ENCODE results near the gene IL17F.
A peak's percentile ranks its signal among the peaks of the same experiment; 100 is the strongest.

IL17F gene

DNA sequence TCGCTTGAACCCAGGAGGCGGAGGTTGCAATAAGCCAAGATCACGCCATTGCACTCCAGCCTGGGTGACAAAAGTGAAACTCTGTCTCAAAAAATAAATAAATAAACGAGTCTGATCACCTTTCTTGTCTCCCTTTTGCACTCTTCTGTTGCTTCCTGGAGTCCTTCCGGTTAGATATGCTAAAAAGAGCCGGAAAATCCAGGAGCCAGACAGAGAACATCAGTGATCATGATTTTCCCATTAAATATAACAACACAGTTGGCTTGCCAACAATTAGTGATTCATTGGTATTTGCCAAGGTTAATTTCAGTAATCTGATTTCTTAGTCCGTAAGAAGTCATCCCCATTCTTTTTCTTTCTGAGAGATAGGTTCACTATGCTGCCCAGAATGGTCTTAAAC lies 43.9 kb upstream of the IL17F start (continued):
- TF ChIP-seq ZNF70 (CRISPR knock-in tag; IDR thresholded peaks at IDR 0.05) = no peak
- TF ChIP-seq ZNF565 (CRISPR knock-in tag; conservative IDR thresholded peaks at IDR 0.05; ENCODE audit: low read depth) = no peak
- TF ChIP-seq ZFP30 (CRISPR knock-in tag; IDR thresholded peaks at IDR 0.05) = no peak
- no peak for TF ChIP-seq PPARA (CRISPR knock-in tag; IDR thresholded peaks at IDR 0.05; ENCODE audit: borderline replicate concordance)
- TF ChIP-seq CSDC2 (CRISPR knock-in tag; IDR thresholded peaks at IDR 0.05) = no peak
- no peak for TF ChIP-seq GLIS3 (CRISPR knock-in tag; IDR thresholded peaks at IDR 0.05)

DNA sequence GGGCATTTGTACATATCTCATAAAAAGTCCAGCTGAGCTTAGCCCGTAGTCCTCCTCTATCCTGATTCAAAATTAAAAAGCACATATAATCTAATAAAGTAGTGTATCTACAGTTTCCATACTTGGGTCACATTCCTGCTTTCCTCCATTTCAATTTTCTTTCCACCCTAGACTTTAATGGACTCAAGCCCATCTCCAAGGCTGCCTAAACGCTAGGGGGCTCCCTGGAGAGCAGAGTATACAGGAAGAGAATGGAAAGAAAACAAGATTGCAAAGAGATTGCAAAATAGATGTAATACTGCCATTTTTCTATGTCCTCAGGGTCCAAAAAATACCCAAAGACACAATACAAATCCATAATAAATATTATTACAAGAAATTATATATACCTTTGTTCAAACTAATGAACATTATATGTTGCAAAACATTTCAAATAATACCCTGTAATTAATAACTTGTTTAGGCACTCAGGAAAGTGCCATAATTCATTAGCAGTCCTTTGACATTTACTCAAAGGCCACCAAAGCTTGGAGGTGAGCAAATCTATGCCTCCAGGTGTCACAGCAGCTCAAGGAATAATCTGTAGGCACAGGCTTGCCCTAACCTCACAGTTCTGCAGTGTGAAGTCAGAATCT lies 42.6 kb upstream of the IL17F start:
- ATAC-seq = peak; percentile 10; the same call in 1 of the 3 replicates
- no peak for TF ChIP-seq OSR1 (CRISPR knock-in tag; IDR thresholded peaks at IDR 0.05)

DNA sequence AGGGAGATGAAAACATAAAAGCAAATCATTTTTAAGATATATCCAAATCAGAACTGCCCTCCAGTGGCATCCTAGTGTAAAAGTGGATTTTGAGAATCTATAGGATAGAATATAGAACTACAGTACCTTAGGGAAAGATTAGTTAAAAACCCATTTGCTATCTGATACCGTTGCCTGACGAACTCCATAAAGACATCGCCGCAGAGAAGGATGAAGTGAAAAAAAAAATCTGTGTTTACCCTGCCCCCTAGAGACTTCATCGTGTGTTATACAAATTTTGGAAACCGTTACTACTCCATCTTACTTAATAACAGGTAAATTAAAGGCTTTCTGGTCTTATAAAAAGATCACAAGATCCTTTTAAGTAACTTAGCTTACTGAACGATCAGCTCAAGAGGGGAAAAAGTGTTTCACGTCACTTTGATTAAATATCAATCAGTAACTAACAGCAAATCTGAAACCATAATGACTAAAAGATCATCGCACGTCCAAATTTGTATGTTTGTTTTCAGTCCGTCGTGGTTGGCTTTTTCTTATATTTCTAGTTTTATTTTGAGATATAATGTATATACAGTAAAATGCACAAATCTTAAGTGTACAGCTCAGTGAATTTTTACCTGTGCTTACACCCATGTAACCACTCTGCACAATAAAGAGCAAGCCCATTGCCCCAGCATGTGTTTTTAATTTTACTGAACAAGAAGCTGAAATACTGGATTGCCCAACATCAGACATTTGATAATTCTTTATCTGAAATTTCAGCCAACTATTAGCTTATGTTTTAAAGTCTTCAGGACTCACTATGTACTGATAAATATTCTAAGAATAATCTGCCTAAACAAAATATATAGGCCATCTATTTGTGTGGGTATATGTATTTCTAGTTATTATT lies 41.1 kb upstream of the IL17F start:
- TF ChIP-seq TCF4 (CRISPR knock-in tag; IDR thresholded peaks at IDR 0.05; ENCODE audit: borderline replicate concordance) (0 out of 2 replicates have a peak, but pooled peaks have one; percentile 44), ARNTL (CRISPR knock-in tag; IDR thresholded peaks at IDR 0.05; ENCODE audit: borderline replicate concordance, low read depth) (no peak)

DNA sequence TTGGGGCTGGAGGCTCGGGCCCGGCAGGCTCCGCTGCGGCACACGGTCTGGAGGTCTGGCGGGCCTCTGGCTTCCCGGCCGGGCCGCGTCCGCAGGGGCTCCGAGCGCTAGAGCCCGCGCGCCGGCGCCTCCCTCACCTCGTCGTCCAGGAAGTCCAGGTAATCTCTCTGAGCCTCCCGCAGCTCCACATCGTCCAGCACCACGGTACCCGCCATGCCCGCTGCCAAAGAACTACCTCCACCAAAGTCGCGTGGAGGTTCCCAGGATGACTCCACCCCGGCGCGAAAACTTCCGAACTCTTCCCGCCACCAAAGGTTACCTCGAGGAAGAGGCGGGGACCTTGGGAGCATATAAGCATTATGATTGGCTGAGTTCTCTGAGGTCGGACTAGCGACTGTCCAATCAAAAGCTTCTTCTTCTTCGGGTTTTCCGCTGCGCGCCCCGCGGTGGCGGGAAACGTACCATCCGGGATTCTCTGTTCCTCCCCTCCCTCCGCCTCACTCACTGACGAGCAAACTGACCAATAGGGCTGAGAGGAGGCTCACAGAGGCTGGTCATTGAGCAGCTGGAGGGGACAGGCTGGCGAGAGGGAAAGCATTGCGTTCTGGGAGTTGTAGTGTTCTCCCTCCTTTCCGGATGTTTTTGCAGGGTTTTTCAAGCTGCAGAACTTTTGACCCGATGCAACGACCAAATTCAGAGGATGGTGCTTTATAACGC lies 40.3 kb upstream of the IL17F start, which contains the start of gene MCM3:
Gene MCM3, minus strand, starts transcription at position 283 of the 717 bp plus-strand sequence. Its CDS starts 68 bp downstream, at position 215.
- TF ChIP-seq CSDC2 (CRISPR knock-in tag; IDR thresholded peaks at IDR 0.05) (no peak), GLIS3 (CRISPR knock-in tag; IDR thresholded peaks at IDR 0.05) (no peak), ISL1 (CRISPR knock-in tag; IDR thresholded peaks at IDR 0.05) (no peak), ZC3H10 (CRISPR knock-in tag; IDR thresholded peaks at IDR 0.05) (no peak), ESRRG (CRISPR knock-in tag; IDR thresholded peaks at IDR 0.05) (no peak), TOX (CRISPR knock-in tag; IDR thresholded peaks at IDR 0.05; ENCODE audit: borderline replicate concordance) (no peak), RARB (CRISPR knock-in tag; IDR thresholded peaks at IDR 0.05) (no peak), ZFP30 (CRISPR knock-in tag; IDR thresholded peaks at IDR 0.05) (no peak), ZNF70 (CRISPR knock-in tag; IDR thresholded peaks at IDR 0.05) (no peak), PPARA (CRISPR knock-in tag; IDR thresholded peaks at IDR 0.05; ENCODE audit: borderline replicate concordance) (no peak), ZFP3 (CRISPR knock-in tag; IDR thresholded peaks at IDR 0.05) (no peak), BACH2 (CRISPR knock-in tag; IDR thresholded peaks at IDR 0.05; ENCODE audit: borderline replicate concordance) (no peak), TCF4 (CRISPR knock-in tag; IDR thresholded peaks at IDR 0.05; ENCODE audit: borderline replicate concordance) (no peak), ZNF565 (CRISPR knock-in tag; conservative IDR thresholded peaks at IDR 0.05; ENCODE audit: low read depth) (no peak), ZNF8 (CRISPR knock-in tag; IDR thresholded peaks at IDR 0.05) (no peak)
- TF ChIP-seq, protein P1, sequence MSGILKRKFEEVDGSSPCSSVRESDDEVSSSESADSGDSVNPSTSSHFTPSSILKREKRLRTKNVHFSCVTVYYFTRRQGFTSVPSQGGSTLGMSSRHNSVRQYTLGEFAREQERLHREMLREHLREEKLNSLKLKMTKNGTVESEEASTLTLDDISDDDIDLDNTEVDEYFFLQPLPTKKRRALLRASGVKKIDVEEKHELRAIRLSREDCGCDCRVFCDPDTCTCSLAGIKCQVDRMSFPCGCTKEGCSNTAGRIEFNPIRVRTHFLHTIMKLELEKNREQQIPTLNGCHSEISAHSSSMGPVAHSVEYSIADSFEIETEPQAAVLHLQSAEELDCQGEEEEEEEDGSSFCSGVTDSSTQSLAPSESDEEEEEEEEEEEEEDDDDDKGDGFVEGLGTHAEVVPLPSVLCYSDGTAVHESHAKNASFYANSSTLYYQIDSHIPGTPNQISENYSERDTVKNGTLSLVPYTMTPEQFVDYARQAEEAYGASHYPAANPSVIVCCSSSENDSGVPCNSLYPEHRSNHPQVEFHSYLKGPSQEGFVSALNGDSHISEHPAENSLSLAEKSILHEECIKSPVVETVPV (CRISPR knock-in tag; IDR thresholded peaks at IDR 0.05) = no peak
- TF ChIP-seq, protein P2, sequence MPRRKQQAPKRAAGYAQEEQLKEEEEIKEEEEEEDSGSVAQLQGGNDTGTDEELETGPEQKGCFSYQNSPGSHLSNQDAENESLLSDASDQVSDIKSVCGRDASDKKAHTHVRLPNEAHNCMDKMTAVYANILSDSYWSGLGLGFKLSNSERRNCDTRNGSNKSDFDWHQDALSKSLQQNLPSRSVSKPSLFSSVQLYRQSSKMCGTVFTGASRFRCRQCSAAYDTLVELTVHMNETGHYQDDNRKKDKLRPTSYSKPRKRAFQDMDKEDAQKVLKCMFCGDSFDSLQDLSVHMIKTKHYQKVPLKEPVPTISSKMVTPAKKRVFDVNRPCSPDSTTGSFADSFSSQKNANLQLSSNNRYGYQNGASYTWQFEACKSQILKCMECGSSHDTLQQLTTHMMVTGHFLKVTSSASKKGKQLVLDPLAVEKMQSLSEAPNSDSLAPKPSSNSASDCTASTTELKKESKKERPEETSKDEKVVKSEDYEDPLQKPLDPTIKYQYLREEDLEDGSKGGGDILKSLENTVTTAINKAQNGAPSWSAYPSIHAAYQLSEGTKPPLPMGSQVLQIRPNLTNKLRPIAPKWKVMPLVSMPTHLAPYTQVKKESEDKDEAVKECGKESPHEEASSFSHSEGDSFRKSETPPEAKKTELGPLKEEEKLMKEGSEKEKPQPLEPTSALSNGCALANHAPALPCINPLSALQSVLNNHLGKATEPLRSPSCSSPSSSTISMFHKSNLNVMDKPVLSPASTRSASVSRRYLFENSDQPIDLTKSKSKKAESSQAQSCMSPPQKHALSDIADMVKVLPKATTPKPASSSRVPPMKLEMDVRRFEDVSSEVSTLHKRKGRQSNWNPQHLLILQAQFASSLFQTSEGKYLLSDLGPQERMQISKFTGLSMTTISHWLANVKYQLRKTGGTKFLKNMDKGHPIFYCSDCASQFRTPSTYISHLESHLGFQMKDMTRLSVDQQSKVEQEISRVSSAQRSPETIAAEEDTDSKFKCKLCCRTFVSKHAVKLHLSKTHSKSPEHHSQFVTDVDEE (CRISPR knock-in tag; IDR thresholded peaks at IDR 0.05) = no peak
- TF ChIP-seq, protein P3, sequence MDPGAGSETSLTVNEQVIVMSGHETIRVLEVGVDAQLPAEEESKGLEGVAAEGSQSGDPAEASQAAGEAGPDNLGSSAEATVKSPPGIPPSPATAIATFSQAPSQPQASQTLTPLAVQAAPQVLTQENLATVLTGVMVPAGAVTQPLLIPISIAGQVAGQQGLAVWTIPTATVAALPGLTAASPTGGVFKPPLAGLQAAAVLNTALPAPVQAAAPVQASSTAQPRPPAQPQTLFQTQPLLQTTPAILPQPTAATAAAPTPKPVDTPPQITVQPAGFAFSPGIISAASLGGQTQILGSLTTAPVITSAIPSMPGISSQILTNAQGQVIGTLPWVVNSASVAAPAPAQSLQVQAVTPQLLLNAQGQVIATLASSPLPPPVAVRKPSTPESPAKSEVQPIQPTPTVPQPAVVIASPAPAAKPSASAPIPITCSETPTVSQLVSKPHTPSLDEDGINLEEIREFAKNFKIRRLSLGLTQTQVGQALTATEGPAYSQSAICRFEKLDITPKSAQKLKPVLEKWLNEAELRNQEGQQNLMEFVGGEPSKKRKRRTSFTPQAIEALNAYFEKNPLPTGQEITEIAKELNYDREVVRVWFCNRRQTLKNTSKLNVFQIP (CRISPR knock-in tag; IDR thresholded peaks at IDR 0.05; ENCODE audit: borderline replicate concordance, low read depth) = no peak
- TF ChIP-seq, protein P4, sequence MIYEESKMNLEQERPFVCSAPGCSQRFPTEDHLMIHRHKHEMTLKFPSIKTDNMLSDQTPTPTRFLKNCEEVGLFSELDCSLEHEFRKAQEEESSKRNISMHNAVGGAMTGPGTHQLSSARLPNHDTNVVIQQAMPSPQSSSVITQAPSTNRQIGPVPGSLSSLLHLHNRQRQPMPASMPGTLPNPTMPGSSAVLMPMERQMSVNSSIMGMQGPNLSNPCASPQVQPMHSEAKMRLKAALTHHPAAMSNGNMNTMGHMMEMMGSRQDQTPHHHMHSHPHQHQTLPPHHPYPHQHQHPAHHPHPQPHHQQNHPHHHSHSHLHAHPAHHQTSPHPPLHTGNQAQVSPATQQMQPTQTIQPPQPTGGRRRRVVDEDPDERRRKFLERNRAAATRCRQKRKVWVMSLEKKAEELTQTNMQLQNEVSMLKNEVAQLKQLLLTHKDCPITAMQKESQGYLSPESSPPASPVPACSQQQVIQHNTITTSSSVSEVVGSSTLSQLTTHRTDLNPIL (CRISPR knock-in tag; IDR thresholded peaks at IDR 0.05; ENCODE audit: low read depth) = no peak
- peak; percentile 99 for ATAC-seq

More for the DNA sequence above, 41.1 kb upstream of the IL17F start:
- ATAC-seq = peak; percentile 2

Measured in SK-N-SH treated with all-trans-retinoic acid at 6 μM for 48 hours (cell line).